Measurements from ENCODE around the gene LRCH4.

Gene LRCH4

GRCh38 chr7:100574362-100575205, 11.3 kb downstream of the LRCH4 start:
- TF ChIP-seq CTCF (conservative IDR thresholded peaks at IDR 0.05) = no peak
- H3K27ac ChIP-seq = no peak overlapping the region

DNA sequence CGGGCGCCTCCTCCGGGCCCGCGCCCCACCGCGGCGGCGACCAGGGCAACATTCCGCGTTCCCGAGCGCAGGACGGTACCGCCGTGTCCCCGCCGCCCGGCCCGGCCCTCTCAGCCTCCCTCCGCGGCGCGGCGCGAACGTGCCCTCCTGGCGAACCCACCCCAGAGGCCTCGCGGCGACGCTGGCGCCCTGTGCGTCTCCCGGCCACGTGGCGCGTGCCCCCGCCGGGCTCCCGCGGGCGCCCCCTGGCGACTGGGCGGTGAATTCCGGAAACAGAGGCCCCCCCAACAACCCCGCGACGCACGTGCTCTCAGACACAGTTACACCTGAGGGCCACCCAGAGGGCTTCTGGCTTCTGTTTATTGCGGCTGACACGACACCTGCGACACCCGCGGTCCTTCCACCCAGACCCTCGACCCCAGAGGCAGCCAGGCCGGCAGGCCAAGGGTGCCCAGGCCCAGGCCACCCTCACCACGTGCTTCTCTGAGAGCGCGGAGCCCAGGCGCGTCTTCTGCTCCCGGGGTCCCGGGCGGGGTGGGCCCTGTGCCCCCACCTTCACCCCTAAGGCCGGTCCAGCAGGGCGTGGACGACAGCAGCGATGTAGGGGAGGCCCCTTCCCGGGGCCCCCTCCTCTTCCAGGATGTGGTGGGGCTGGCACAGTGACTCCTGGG, 12.1 kb downstream of the LRCH4 start, which contains the start of gene SAP25:
Gene SAP25 (minus strand): TSS at position 210 of the 671 bp plus-strand sequence. CDS start 158 bp downstream, at position 52.
- TF ChIP-seq ZFX (IDR thresholded peaks at IDR 0.05) = no peak
- no peak; the same call in 1 of the 2 replicates for TF ChIP-seq CTCF (conservative IDR thresholded peaks at IDR 0.05)
- no peak within 1 kb of the TSS for H3K27ac ChIP-seq

GRCh38 chr7:100572949-100573675, 12.8 kb downstream of the LRCH4 start:
- TF ChIP-seq ZFX (IDR thresholded peaks at IDR 0.05) (no peak), CTCF (conservative IDR thresholded peaks at IDR 0.05) (no peak)
- no peak overlapping the region for H3K27ac ChIP-seq

DNA sequence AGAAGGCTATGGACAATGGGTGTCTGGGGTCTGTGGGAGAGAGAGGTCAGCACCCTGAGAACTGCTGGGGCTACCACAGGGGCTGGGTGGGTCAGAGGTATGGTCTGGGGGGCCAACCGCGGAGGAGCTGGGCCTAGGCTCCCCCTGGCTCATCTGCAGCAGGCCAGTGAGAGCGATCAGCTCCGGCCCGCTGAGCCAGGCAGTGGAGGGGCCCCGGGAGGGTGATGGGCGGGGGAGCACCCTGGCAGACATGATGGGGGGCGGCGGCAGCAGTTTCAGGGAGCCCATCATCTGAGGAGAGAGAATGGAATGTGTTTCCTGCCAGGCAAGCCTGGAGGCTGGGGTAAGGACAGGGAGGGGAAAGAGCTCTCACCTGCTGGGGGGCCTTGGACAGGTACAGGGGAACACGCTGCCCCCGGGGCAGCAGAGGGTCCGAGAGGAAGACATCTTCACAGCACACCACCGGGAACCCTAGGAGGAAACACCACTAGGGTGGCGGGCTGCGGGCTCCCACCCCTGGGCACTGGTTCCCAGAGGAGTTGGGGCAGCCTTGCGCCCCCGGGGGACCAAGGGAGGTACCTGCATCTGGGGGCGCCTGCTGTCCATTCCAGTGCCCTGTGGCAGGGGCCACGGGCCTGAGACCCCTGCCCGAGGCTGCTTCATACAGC, 13.5 kb downstream of the LRCH4 start:
- no peak overlapping the region for H3K27ac ChIP-seq
- TF ChIP-seq ZFX (IDR thresholded peaks at IDR 0.05) (no peak), CTCF (conservative IDR thresholded peaks at IDR 0.05) (no peak)

- TF ChIP-seq CTCF (conservative IDR thresholded peaks at IDR 0.05) = no peak
- TF ChIP-seq ZFX (IDR thresholded peaks at IDR 0.05) = no peak
- no peak overlapping the region for H3K27ac ChIP-seq
These were observed 14.2 kb downstream of the LRCH4 start for GRCh38 chr7:100571829-100572116.

- H3K27ac ChIP-seq = no peak overlapping the region
- TF ChIP-seq CTCF (conservative IDR thresholded peaks at IDR 0.05) = no peak
- no peak for TF ChIP-seq ZFX (IDR thresholded peaks at IDR 0.05)
These were observed 14.7 kb downstream of the LRCH4 start for GRCh38 chr7:100570954-100571828.

Measured in C4-2B (cell line).